Omental fat pad (tissue), 4 donors: ENCODE data around the gene PKNOX2. TPM values are rescaled to one million over a fixed set of nuclear protein-coding genes. Genes with fewer than 3 reads are reported as not detected.

Experiments used
- ATAC-seq: fragments of 150-250 bp; one replicate; pipeline ENCODE4 v1.9.1; 2016; ENCODE audit warnings: mild to moderate bottlenecking, moderate library complexity; ENCODE audit not compliant: low FRiP score
- DNase-seq: peaks from one replicate; pipeline ENCODE4 v3.0.0-alpha.2; 2019; ENCODE audit warnings: low spot score
- CTCF ChIP-seq, 3 donors: fragments of 450-650 bp; IDR thresholded peaks; one replicate each; pipeline ENCODE4 v1.5.1; 2016 to 2017; ENCODE audit warnings: antibody characterized with exemption in 3 of 3, mild to moderate bottlenecking in 3 of 3, moderate library complexity in 2 of 3
- total RNA-seq, 4 donors: library from RNA; depleted of rRNA; stranded (reverse); fragments of >200 nt; gene quantifications; one replicate each; pipeline ENCODE4 v1.1.0, GENCODE V29; 2016

PKNOX2 gene
- total RNA-seq, 4 donors from 2014 or later = 0.19 to 2.7 (median 0.82) TPM

GRCh38 chr11:125330462-125331325, 166.1 kb downstream of the PKNOX2 start:
- ATAC-seq = no peak
- no peak for TF ChIP-seq CTCF (IDR thresholded peaks at IDR 0.05)
- DNase-seq = no peak

GRCh38 chr11:125331357-125332035, 166.9 kb downstream of the PKNOX2 start:
- no peak for DNase-seq
- ATAC-seq = no peak
- TF ChIP-seq CTCF (IDR thresholded peaks at IDR 0.05) = no peak

- DNase-seq = no peak
- no peak for TF ChIP-seq CTCF (IDR thresholded peaks at IDR 0.05)
- no peak for ATAC-seq
Observed at GRCh38 chr11:125332821-125333220, 168.3 kb downstream of the PKNOX2 start.

GRCh38 chr11:125333354-125334073, 169.0 kb downstream of the PKNOX2 start:
- no peak for TF ChIP-seq CTCF (IDR thresholded peaks at IDR 0.05)
- no peak for DNase-seq
- ATAC-seq = no peak

GRCh38 chr11:125335106-125335505, 170.6 kb downstream of the PKNOX2 start:
- no peak for TF ChIP-seq CTCF (IDR thresholded peaks at IDR 0.05)
- no peak for DNase-seq
- ATAC-seq = no peak

- no peak for ATAC-seq
- no peak for DNase-seq
- TF ChIP-seq CTCF (IDR thresholded peaks at IDR 0.05) = no peak
Observed at GRCh38 chr11:125337836-125338834, 173.6 kb downstream of the PKNOX2 start.
